T-helper 2 cell (primary cell): Measurements from ENCODE around the gene HECW1.
"Not testable (repeated sequence)": the region's sequence is repeated elsewhere in the genome, so short reads cannot be mapped to it uniquely, and the experiment has no call there.

Source experiments
- DNase-seq, 5 experiments: peaks; one replicate each; pipeline versions ENCODE4 v3.0.0 to v3.0.0-alpha.2; 2012 to 2022

Gene HECW1

GRCh38 chr7:43151076-43151475, 38.6 kb downstream of the HECW1 start:
- DNase-seq: no peak

GRCh38 chr7:43152696-43153095, 40.2 kb downstream of the HECW1 start:
- DNase-seq: no peak

- DNase-seq: no peak
Observed at GRCh38 chr7:43155636-43156035, 43.2 kb downstream of the HECW1 start.

DNA sequence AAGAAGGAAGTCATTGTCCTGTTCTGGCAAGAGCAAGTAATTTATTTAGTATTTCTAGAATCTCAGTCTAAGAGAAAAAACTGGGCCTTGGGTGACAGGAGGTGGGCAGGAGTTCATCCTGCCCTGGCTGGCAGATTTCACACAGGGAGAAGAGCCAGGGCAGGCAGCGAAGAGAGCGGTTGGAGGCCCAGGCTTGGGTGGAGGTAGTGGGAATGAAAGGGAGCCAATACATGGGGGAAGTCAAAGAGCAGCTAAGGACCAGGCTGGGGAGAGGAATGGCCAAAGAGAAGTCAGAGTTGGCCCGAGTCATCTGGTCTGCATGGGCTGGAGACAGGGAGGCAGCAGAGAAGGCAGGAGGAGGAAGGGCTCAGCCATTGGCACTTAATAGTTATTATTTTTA, 51.4 kb downstream of the HECW1 start:
- DNase-seq: no peak

DNA sequence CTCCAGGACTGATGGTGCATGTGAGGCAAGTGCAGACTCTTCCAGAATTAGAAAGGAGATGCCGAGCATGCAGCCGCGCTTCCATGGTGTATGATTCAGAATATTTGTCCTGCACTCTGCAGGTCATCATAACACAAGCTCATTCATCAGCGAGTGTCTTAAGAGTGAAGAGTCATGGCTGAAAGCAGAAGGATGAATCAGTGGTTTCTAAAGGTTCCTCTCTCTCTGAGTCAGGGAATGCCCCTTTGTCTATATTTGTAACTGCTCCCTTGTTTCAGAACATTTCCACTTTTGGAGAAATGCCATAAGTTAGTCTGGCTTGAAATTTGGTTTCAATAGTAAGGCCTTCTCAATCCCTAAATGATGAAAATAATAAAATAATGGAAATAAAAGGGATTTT, 52.3 kb downstream of the HECW1 start:
- DNase-seq: no peak

DNA sequence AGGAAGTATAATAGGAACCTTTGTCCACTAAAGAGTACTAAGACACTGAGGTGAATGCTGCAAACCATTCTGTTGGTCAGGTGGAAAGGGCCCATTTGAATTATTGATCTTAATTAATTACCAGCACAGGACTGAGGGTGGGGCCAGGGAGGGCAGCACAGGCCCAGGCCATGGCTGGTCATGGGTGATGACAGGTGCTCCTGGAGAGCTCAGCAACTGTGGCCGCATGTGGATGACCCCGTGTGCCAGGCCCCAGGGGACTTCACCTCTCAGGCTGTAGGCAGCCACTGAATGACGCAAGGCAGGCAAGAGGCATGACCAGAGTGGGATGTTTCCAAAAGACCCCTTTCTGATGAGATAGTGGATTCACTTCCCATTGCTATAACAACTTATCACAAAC, 54.2 kb downstream of the HECW1 start:
- DNase-seq: no peak

GRCh38 chr7:43169076-43169475, 56.6 kb downstream of the HECW1 start:
- no peak for DNase-seq

DNA sequence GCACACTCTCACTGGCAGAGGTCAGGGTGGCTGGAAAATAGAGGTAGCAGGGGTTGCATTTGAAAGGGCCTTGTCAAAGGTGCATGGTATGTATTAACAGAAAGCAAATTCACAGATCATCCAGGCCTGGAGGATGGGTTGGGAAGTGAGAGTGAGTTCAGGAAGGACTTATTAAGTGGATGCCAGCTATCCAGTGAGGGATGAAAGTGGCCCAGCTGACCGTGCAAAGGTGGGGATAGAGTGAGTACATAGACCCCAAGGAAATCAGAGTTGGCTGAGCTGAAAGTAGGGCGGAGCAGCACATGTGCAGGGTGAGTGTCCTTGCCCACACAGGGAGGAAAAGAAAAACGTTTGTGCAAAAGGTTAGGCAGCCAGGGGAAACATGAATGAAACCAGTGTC, 58.1 kb downstream of the HECW1 start:
- DNase-seq: no peak

DNA sequence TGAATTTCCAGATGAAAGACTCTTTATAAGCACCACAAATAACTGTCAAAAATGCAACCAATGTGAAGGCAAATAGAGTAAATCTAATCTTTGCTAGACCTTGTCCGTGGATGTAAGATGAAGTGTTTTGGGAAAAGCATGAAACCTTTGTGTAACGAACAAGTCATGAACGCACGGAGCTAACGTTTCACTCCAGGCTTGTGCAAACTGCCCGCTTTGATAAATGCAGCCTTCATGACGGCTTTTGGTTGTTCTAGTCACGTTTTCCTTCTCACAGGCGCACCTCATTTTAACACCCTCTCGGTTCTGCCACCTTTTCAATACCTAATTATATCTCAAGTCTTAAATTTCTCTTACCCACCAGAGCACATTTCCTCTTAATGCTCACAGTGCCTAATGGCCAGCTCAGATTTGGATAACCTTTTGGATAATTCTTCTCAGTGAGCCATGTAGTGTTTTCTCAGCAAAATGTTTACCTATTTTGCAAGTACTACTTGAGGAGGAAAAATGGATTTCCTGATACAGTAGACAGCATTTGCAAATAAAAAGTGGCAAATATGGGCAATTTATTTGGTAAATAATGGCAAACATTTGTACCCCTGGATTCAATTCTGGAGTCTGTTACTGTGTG, 63.2 kb downstream of the HECW1 start:
- no peak for DNase-seq

DNA sequence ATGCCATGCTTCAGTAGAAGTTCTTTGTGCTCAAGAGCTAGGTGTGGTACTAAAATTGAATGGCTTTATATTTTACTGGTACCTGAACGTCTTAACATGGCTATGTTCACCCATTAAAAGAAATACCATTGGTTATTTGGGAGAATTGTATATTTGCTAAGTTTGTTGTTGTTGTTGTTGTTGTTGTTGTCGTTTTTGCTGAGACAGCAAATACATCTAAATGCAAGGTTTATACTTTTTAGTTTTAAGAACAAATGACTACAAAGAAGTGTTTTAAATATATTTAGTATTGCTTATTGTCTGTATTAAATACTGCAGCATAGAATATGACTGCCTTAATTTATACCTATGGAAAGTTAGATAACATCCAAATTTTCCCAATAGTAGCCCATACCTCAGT, 66.9 kb downstream of the HECW1 start:
- no peak for DNase-seq

- DNase-seq: no peak
Observed at GRCh38 chr7:43192806-43193460, 80.5 kb downstream of the HECW1 start.

GRCh38 chr7:43193893-43194292, 81.4 kb downstream of the HECW1 start:
- no peak for DNase-seq

- DNase-seq: no peak
Observed at GRCh38 chr7:43195256-43195655, 82.8 kb downstream of the HECW1 start.

GRCh38 chr7:43195768-43196167, 83.3 kb downstream of the HECW1 start:
- no peak for DNase-seq

GRCh38 chr7:43196379-43196778, 83.9 kb downstream of the HECW1 start:
- no peak for DNase-seq

GRCh38 chr7:43198016-43198415, 85.6 kb downstream of the HECW1 start:
- DNase-seq: no peak

DNA sequence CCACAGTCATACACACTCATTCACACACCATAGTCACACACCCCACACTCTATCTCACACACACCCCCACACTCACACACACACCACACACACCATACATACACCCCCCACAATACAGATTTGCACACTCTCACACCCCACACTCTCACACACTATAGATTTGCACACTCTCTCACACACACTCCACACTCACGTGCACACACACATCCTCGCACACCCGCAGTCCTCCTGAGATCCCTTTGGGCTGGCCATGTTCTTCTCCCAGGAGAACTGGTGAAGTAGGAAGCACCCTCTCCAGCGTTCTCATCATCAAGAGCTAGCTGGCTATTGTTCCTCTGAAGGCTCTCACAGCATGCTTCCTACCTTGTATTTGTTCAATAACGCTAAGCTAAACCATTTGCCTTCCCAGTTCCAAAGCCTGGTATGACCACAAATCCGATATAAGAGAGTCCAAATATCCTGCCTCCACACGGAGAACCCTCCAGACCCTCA, 86.2 kb downstream of the HECW1 start:
- no peak for DNase-seq

DNA sequence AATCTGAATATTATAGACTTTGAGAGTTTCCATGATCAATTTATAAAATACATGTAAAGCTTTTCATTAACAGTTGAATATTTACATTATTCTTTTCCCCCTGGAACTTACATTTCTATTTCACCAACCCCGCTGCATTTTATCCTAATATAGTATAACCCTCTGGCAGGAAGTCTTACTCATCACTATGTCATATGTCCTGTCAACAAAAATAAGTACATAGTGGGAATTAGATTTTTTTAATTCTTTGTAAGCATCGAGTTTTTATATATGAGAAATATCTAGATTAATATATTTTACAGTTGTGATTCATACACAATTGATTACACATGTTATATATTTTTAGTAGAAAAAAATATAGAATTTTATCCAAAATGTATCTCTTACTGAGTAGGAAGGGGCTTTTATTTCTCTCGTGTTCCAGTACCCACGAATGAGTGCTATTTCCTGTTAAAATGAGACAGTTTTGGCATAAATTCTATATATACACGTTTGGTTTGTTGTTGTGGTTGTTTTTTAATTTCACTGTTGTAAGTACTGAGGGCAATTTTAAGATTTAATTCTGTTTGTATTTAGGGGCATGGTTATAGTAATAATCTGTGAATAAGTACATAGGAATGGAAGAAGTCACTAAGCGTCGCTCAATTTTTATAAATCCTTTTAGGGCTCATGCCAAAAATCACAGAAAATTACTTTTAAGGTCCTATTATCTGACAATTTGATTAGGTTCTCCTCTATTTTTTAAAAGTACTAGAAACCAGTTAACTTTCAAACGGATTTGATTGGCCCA, 87.1 kb downstream of the HECW1 start:
- no peak for DNase-seq

- DNase-seq: no peak
Observed at GRCh38 chr7:43201912-43202311, 89.5 kb downstream of the HECW1 start.

DNA sequence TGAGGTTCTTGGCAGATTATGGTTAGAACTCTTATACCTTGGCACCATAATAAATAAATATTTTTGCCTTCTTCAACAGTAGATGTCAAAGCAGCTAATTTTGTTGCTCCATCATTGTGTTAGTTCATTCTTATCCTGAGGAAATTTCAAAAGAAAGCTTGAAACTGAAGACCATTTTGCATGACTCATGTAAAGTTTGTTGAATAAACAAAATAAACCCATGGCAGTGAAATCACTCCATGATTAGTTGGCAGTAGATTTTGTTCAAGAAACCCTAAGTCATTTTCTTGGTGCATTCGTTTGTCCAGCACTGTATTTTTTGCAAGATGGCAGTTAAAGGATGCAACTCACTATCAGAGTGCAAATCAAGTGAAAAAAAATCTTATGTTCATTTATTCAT, 91.6 kb downstream of the HECW1 start:
- DNase-seq: no peak

GRCh38 chr7:43205171-43205795, 92.8 kb downstream of the HECW1 start:
- DNase-seq: no peak

DNA sequence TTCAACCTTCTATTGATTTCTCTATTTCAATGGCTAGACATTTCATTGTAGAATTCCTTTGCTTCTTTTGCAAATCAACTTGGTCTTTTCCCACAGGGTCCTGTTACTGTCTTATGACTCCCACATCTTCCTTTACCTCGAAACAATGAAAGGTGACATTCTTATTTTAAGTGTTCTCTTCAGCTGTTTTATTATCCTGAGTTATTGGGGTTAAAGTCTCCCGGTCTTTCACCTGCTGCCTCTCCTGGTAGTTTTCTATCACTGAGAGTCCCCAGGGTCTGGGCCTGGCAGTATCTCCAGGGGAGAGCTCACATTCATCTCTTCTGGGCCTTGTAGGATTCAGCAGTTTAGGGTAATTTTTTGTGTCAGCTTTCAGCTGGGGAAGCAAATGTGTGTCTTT, 95.8 kb downstream of the HECW1 start:
- no peak for DNase-seq

GRCh38 chr7:43210539-43210938, 98.1 kb downstream of the HECW1 start:
- not testable (repeated sequence) for DNase-seq
